Omental fat pad (tissue), 4 donors: ENCODE measurements around the gene CPEB4. TPM values are rescaled to one million over a fixed set of nuclear protein-coding genes. Genes with fewer than 3 reads are reported as not detected.

Experiments used
- ATAC-seq: fragments of 150-250 bp; one replicate; pipeline ENCODE4 v1.9.1; 2016; ENCODE audit warnings: mild to moderate bottlenecking, moderate library complexity; ENCODE audit not compliant: low FRiP score
- DNase-seq: peaks from one replicate; pipeline ENCODE4 v3.0.0-alpha.2; 2019; ENCODE audit warnings: low spot score
- CTCF ChIP-seq, 3 donors: fragments of 450-650 bp; IDR thresholded peaks; one replicate each; pipeline ENCODE4 v1.5.1; 2016 to 2017; ENCODE audit warnings: antibody characterized with exemption in 3 of 3, mild to moderate bottlenecking in 3 of 3, moderate library complexity in 2 of 3
- total RNA-seq, 4 donors: library from RNA; depleted of rRNA; stranded (reverse); fragments of >200 nt; gene quantifications; one replicate each; pipeline ENCODE4 v1.1.0, GENCODE V29; 2016

CPEB4 gene
- total RNA-seq, 4 donors from 2014 or later, result 43.2 to 71.4 (median 58.1) TPM

GRCh38 chr5:173945160-173945559 is 57.0 kb downstream of the CPEB4 start:
- TF ChIP-seq CTCF (IDR thresholded peaks at IDR 0.05), result no peak
- ATAC-seq (no peak), DNase-seq (no peak)

- ATAC-seq, result no peak
Measured at GRCh38 chr5:173946323-173946722, 58.2 kb downstream of the CPEB4 start.

DNA sequence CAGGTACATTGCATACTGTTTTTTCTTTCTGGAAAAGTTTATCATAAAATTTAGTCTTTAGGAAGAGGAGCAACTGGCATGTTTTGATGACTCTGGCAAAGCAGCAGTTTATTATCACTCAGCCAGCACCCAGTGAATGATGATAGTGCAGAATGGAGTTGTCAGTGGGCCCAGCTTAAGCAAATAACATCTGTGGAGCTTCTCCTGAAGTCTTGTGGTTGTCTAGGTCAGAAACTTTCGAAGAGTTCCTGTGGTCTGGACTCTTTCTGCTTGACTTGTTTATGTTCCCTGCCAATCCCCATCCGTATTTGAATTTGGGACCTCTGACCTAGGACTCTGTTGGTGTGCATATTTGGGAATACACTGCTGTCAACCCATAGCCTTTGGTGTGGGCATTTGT is 62.7 kb downstream of the CPEB4 start:
- DNase-seq, result no peak
- ATAC-seq, result no peak
- TF ChIP-seq CTCF (IDR thresholded peaks at IDR 0.05), result no peak

More at GRCh38 chr5:173946323-173946722, 58.2 kb downstream of the CPEB4 start:
- TF ChIP-seq CTCF (IDR thresholded peaks at IDR 0.05), result no peak
- DNase-seq, result no peak

DNA sequence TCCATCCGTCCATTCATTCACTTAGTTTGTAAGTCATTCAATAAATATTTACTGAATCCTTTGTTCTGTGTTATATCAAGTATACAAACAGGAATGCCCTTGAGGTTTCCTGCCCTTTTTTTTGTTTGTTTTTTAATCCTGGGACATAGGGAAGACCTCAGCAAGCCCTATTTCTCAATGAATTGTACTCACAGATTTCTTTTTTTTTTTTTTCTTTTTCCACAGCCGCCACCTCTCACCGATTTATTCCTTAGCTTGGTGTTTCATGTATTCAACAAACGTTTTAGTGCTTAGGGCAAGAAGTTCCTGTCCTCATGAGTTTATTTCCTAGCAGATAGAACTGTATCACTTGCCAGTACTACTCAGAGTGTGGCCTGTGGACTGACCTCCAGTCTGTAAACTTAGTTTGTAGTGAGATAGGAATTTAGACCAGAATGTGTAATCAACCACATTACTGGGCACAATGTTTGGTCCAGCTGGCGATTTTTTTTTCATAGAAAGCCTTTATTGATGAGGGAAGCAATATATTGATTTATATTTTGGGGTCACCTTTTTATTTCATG is 65.5 kb downstream of the CPEB4 start:
- ATAC-seq, result no peak
- DNase-seq, result no peak
- no peak for TF ChIP-seq CTCF (IDR thresholded peaks at IDR 0.05)

DNA sequence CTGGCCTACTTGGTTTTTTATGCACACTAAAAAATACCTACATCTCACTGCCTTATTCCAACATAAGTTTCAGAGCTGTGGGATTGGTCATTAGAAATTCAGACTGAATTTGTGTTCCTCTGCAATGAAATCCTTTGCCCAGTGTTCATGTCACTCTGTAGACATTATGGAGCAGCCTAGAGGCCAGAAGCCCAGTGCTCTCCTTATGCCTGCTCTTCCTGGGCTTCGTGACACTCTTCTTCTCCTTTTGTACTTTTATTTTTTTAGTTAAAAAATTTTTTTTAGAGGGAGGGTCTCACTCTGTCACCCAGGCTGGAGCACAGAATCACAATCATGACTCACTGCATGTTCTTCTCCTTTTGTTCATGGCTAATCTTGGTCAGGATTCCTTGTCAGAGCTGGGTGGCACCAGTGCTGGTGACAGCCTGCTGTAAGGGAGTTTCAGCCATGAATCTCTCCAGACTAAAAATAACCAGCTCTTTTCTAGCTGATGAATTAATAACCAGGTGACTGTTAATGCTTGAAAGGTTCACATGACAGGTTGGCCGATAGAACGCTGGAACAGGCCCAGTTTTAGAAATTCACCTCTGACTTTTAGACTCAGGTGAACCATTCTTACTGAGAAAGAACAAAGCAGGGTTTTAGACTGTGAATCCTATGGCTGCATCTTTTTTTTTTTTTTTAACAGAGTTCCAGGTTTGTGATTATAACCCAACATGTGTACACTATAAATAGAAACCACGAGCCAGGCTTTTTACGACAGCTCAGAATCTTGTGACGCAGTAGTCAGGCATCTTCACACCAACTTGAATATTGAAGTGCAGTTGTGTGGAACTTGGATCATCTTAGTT is 66.7 kb downstream of the CPEB4 start:
- DNase-seq, result no peak
- no peak for ATAC-seq
- TF ChIP-seq CTCF (IDR thresholded peaks at IDR 0.05), result no peak

GRCh38 chr5:173960986-173961385 is 72.8 kb downstream of the CPEB4 start:
- TF ChIP-seq CTCF (IDR thresholded peaks at IDR 0.05), result no peak
- ATAC-seq, result no peak
- no peak for DNase-seq

DNA sequence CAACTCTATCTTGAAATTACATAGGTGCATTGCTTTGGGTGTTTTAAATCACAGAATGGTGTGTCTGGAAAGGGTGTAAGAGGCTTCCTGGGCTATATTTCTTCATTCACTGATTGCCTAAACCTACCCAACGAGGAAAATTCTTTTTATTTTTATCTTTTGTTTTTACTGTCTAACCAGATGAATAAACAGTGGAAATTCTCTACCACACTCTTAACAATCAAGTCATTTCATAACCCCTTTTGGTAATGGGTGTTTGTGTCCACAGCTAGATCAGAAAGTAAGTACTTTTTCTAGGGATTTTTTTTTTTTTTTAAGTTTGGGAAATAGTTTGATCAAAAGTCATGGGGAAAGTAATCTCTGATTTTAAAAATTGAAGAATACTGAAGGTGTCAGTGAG is 73.3 kb downstream of the CPEB4 start:
- DNase-seq (no peak), ATAC-seq (no peak)
- no peak for TF ChIP-seq CTCF (IDR thresholded peaks at IDR 0.05)
